Tongue (tissue), 2 donors: ENCODE results near the gene SYNPO2. TPM values are rescaled to one million over a fixed set of nuclear protein-coding genes. Genes with fewer than 3 reads are reported as not detected.
"Not testable (repeated sequence)": the region's sequence is repeated elsewhere in the genome, so short reads cannot be mapped to it uniquely, and the experiment has no call there.

Experiments used
- DNase-seq: peaks from one replicate; pipeline ENCODE4 v3.0.0-alpha.2; 2015
- total RNA-seq: library from RNA; depleted of rRNA; stranded (reverse); fragments of >200 nt; gene quantifications from one replicate; pipeline ENCODE4 v1.2.3, GENCODE V29; 2014

The SYNPO2 gene
- total RNA-seq, 1 donor from 2014 or later = 111 TPM

- DNase-seq = no peak
These were observed 144.4 kb downstream of the SYNPO2 start for GRCh38 chr4:119032921-119033685.

DNA sequence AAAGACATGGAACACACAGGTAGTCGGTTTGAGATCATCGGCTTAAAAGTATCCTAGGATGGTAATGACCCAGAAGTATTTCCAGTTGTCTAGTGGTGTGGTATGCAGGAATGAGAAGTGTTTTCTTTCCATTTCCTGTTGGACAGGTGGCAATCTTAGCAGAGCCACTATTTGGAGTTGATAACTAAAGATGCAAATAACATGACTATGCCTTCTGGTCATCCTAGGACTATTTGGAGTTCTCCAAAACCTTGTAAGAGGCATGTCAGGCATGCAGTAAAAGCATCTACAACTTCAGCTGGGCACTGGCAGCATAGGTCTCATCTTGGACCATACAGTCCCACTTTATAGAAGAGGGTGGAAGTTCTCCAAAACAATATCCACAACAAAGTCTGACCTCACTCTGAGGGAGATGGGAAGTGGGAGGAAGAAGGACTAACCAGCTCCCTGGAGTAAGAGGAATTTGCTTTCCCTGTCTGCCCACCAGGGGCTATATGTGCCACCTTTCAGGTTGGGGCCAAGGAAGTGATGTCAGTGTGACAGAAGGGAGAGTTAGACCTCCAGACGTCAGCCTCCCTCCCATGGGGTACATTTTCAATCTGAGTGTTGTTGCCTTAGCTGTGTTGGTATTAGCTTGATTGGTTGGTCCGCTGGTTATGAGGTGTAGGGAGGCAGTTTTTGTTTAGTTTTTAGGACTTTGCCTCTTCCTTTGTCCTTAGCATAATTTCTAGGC, 145.8 kb downstream of the SYNPO2 start:
- DNase-seq = peak; percentile 36

- no peak for DNase-seq
These were observed 147.5 kb downstream of the SYNPO2 start for GRCh38 chr4:119035951-119036737.

DNA sequence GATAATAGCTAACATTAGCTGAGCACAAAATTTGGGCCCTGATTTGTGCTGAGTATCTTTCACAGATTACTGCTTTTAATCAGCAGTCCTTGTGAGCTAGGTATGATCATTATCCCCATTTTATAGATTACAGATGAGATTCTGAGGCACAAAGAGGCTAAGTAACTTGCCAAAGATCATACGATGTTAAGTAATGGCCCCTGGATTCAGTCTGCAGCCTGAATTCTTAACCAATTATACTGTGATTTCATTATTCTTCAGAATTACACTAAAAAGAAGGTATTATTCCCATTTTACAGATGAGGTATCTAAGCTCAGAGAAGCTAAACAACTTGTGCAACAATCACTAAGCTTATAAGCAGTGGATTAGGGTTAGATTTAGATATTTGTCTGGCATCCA, 149.1 kb downstream of the SYNPO2 start:
- no peak for DNase-seq

GRCh38 chr4:119038116-119038841, 149.6 kb downstream of the SYNPO2 start:
- DNase-seq = no peak

DNA sequence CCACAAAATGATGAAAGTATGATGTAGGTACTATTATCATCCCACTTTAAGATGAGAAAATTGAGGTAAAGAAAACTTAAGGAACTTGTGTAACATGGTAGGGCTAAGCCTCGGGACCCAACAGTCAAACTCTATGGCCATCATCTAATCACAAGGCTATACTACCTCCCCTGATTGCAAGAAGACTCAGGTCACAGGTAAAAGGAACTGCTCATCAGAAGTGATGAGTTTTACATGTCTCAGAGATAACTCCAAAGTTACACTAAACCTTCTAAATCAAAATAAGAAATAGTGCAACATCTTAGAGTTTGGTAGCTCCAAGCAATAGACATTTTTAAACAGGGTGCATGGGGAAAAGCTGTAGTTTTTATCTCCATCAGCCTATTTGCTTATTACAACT, 150.5 kb downstream of the SYNPO2 start:
- DNase-seq = no peak

- no peak for DNase-seq
These were observed 151.1 kb downstream of the SYNPO2 start for GRCh38 chr4:119039779-119040178.

GRCh38 chr4:119040261-119040660, 151.6 kb downstream of the SYNPO2 start:
- DNase-seq = no peak

GRCh38 chr4:119040694-119041185, 152.1 kb downstream of the SYNPO2 start:
- peak; percentile 70 for DNase-seq

DNA sequence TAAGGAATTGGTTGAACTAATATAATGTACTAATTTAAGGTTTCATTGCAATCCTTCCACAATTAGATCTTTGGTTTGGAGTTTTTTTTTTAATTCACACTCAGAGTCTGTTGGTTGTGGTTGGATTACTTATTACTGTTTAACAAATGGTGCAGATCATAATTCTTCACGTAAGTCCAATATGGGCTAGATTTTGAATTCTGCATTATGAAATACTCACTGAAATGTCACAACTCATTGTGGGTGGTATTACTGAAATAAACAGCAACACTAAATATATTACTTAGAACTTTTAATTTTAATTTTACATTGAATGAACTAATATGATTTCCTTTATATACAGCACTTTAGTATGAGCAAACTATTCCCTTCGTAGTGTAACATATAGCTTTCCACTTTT, 152.7 kb downstream of the SYNPO2 start:
- DNase-seq = no peak

DNA sequence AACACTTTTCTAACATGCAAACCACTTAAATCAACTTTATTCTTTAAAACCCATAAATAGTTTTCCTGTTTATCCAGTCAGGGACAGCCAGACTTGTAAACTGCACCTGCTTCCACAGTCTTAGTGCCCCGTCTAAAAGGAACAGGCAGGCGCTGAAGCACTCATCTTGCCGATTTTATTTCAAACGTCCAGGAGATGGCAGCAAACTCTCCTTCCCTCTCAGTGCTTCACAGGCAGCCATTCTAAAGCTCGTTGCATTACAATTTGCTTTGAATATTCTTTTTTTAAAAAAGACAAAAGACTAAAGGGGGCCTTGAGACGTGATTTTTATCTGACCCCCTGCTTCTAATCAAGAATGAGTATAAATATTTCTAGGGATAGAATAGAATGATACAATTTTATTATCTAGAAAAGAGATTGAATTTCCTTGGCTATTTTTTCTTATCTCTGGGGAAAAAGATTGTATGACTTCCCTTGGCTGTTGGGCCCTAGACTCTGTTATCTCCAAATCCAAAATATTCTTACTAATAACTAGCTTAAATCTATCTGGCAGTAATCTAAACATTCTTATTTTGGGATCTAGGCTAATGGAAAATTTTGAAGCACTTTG, 153.4 kb downstream of the SYNPO2 start:
- DNase-seq = peak; percentile 91

GRCh38 chr4:119046263-119046662, 157.6 kb downstream of the SYNPO2 start:
- DNase-seq = peak; percentile 80

DNA sequence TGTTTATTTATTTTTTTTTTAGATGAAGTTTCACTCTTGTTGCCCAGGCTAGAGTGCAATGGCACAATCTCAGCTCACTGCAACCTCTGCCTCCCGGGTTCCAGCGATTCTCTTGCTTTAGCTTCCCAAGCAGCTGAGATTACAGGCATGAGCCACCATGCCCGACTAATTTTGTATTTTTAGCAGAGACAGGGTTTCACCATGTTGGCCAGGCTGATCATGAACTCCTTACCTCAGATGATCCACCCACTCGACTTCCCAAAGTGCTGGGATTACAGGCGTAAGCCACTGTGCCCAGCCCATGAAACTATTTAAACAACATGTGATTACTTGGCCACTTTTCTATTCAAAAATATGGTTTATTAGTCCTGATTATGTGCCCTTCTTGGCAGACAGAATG, 158.4 kb downstream of the SYNPO2 start:
- DNase-seq = peak; percentile 41

DNA sequence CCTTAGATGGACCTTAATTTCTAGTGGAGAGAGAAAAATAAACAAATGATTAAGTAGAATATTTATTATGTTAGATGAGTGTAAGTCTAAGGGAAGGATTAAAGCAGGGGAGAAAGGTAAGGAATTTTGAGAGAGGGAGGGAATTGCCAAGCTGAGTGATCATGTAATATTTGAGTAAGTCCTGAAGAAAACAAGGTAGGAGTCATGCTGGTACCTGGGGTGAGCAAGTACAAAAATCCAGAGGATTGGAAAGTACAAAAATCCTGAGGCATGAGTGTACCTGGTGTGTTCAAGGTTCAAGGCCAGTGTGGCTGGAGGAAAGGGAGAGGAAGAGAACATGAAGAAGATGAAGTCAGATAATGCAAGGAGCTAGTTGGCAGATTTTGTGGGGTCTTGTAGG, 159.8 kb downstream of the SYNPO2 start:
- DNase-seq = no peak

DNA sequence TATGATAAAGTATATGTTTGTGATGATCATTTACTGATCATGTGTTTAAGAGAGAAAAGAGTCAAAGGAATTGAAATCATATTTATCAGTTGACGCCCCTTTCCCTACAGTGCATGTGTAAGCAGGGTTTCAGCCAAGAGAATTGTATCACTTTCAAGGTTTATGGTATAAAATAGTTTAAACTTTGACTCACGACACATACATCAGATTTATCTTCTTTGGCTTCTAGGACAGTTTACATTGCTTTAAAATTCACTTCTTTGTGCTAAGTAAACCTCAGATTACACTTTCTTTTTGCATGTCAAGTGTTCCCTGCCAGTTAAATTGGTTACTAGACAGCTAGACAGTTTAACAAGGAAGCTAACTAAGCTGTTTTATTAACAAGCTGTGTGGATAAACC, 160.7 kb downstream of the SYNPO2 start:
- no peak for DNase-seq

GRCh38 chr4:119050527-119051090, 162.0 kb downstream of the SYNPO2 start:
- DNase-seq = no peak

DNA sequence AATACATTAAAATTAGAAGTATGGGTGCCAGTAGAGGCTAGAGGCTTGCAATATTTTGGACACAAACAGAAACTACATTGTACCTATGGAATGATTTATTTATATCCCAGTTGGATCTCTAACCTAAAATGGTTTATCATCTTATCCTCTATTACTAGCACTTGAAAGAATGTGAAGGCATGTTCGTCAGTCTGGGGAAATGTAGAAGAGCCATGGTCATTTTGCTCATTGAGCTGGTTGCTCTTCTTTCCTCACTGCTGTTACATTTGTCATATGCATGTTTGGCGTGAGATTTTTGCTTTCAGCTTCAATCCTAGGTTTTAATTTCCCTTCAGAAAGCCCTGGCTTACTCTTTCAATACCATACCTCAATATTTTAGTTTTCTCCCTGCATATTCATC, 164.6 kb downstream of the SYNPO2 start:
- DNase-seq = no peak

GRCh38 chr4:119053997-119054396, 165.3 kb downstream of the SYNPO2 start:
- DNase-seq = no peak

DNA sequence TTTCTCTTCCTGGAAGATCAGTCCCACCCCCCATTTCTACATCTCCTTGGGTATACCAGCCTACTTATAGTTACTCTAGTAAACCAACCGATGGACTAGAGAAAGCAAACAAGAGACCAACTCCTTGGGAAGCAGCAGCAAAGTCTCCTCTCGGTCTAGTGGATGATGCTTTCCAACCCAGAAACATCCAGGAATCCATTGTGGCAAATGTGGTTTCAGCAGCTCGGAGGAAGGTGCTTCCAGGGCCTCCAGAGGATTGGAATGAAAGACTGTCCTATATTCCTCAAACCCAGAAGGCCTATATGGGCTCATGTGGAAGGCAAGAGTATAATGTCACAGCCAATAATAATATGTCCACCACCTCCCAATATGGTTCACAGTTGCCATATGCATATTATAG, 168.8 kb downstream of the SYNPO2 start:
- DNase-seq = no peak

DNA sequence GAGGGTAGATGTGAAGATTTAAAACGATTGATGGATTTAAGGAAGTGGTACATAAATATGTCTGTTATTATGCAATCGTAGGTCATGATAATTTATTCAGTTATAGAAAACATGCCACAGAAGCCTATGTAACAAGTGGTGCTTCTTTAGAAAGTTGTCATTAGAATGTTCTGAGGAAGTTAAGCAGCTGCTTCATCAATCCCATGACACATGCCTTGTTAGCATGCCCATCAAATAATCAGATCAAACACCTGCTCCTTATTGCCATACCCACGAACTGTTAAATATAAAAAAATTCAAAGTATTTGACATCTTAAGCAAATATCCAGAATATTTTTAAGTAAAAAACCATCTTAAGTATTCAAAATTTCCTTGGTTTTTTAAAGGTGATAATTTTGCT, 170.6 kb downstream of the SYNPO2 start:
- no peak for DNase-seq

DNA sequence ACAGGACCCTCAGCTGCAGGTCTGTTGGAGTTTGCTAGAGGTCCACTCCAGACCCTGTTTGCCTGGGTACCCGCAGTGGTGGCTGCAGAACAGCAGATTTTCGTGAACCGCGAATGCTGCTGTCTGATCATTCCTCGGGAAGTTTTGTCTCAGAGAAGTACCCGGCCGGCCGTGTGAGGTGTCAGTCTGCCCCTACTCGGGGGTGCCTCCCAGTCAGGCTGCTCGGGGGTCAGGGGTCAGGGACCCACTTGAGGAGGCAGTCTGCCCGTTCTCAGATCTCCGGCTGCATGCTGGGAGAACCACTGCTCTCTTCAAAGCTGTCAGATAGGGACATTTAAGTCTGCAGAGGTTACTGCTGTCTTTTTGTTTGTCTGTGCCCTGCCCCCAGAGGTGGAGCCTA, 178.5 kb downstream of the SYNPO2 start:
- DNase-seq = not testable (repeated sequence)
